ENCODE results near the gene DUSP1. TPM values are rescaled to one million over a fixed set of nuclear protein-coding genes. Genes with fewer than 3 reads are reported as not detected.
"Not testable (repeated sequence)": the region's sequence is repeated elsewhere in the genome, so short reads cannot be mapped to it uniquely, and the experiment has no call there.

Gene DUSP1
- total RNA-seq, 1 experiment from 2014 or later = 21.2 TPM

DNA sequence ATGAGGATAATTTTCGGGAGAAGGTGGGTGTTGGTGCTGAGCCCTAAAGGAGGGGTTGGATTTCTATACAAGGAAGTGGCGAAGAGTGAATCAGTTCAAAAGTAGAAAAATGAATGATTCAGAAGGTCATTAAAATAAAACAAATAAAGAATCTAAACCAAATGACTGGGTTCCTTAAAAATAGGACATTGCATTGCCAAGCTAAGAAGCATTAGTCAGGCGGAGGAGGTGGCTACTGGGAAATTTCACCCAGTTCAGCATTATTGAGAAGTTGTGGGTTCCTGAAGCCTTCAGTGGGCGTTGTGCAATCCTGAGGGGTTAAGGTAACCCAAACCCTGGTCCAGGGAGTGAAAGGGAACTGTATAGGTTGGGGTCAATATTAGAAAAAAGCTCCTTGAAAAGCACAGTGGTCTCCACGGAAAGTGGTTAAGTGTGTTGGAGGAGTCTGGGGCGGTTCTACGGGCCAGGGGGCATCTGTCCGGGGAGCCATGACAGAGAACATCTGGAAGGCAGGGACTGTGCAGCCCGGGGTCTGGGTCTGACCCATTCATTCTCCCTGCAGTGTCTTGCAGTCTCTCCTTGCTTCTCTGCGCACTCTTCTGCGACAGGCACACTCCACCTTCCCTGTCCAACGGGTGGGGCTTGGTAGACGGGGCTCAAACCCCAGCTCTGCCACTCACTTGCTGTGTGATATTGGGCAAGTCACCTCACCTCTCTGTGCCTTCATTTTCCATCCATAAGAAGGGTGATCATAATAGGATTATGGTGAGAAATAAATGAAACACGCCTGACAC, 27.6 kb upstream of the DUSP1 start:
- peak; percentile 94 for DNase-seq (ENCODE audit: low read depth)

DNA sequence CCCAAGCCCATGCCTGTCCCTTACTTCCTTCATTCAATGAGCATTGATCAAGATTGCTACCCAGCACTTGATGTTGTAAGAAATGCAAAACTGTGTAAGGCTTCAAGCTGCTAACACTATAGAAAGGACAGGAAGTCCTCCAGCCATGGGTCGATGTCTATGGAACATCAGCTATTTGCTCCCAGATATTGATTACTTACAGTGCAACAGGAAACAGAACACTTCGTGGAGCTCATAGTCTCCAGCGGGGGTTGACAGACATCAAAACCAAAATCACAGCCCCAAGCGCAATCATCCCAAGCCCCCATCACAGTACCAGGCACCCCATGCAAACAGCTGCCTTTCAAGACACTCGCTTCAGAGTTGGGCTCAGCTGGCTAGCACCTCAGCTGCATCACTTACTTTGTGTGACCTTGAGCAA, 26.8 kb upstream of the DUSP1 start:
- DNase-seq (ENCODE audit: low read depth) = no peak

DNA sequence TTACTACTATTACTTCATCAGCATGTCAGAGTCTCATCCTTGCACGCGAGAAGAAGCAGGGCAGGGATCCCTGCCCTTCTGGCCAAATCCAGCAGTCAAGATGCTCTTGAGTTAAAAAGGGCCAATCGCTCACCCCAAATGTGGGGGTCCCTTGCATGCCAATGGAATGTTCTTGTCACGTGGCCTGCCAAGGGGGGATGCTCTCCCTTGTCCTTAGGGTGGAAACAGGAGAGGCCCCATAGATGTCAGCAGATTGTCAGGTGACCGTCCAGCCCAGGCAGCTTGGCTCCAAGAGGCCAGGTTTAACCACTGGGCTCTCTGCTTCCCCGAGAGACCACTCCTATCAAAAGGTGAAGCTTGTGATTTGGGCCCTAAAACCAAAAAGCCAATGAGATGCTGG, 25.3 kb upstream of the DUSP1 start:
- no peak for DNase-seq (ENCODE audit: low read depth)

DNA sequence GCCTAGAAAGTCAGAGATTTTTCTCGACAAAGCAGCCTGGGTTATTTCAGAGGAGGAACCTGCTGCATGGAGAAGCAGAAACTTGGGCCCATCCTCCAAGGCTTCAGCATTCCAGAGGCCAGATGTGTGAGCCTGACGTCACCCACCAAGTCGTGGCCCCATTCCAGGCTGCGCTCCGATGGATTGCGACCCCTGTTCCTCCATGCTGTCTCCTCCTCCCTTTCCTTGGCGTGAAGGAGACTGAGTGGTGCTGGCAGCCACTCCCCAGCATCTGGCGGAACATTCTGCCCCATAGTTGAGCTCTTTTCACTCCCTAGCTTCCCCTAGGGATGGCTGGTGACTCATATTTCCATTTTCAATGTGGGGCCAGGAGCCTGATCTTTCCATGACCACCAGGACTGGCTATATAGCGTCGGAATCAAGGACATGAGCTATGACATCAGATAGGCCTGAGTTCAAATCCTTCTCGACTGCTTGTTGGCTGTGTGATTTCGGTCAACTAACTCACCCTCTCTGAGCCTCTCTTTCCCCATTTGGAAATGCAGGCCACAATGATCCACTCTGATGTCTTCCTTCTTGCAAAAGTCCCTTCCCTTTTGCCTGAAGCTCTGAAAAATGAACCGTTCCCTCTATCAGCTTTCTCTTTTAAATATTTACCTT, 24.5 kb upstream of the DUSP1 start:
- DNase-seq (ENCODE audit: low read depth) = peak; percentile 88

DNA sequence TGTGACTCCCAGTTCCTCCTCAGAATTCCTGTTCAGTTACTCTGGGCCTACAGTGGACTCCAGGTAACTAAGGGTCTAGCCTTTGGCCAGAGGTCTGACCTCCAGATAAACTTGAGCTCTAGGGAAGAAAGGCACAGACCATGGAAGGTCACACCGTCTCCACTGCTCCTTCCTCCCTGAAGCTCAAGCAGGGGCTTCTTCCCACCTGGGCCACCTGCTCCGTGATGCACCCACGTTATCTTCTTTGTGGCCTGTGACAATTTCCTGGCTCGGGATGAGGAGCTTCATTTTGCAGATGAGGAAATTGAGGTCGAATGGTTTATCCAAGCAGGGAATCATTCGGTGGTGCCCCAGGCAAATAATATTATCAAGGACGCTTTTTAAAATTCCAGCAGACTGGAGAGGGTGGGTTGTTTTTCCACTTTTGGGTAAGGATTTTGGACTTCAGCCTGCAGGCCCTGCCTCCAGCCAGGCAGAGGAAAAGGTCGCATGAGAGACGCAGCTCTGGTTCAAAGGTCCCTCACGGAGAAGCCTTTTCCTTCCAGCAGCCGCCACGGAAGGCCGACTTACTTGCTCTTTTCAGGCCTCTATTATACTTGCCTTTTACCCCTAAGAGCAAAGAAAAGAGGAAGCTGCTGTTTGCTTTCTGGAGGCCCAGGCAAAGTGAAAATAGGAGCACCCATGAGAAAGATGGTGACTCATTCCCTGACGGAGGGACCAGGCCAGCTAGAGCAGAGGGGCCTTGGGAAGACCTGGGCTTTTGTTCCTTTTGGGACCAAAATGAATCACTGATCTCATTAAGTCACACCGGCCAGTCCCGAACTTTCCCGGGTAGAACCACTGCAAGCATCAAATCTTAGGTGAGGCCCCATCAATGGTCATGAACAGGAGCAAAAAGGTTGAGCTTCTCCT, 22.8 kb upstream of the DUSP1 start:
- DNase-seq (ENCODE audit: low read depth) = peak; percentile 67

DNA sequence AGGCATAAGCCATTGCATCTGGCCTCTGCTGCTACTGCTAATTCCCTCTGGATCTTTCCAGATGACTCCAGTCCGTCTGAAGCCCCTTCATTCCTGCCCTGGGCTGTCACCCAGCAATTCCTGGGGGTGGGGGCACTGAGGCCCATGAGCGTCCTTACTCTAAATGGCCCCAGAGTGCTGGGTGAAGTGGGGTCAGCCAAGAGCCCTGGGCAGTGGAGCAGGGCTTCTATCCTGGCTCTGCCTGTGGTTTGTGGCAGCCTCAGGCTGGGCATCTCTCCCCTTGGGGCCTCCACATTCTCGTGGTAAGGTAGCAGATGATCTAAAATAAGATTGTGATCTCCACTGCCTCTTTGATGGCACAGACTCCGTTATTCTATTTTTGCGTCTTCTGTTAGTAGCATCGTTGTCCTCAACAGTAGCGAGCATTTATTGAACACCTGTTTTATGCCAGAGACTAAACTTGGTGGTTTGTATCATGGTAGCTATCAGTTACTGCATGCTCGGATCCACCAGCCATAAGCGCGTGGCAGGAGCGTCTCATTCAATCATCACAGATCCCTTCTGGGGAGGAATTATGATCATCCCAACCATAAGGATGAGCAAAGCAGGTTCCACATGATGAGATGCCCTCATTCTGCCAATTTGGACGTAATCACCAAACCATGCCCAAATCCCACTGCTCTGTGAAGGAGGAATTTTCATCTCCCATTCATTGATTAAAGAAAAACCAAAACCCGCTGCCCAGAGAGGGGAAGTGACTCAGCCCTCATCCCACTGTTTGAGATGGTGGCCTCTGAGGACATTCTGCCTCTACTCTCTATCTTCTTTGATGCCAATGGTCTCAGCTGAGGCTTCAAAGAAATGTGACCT, 21.9 kb upstream of the DUSP1 start:
- no peak for DNase-seq (ENCODE audit: low read depth)

DNA sequence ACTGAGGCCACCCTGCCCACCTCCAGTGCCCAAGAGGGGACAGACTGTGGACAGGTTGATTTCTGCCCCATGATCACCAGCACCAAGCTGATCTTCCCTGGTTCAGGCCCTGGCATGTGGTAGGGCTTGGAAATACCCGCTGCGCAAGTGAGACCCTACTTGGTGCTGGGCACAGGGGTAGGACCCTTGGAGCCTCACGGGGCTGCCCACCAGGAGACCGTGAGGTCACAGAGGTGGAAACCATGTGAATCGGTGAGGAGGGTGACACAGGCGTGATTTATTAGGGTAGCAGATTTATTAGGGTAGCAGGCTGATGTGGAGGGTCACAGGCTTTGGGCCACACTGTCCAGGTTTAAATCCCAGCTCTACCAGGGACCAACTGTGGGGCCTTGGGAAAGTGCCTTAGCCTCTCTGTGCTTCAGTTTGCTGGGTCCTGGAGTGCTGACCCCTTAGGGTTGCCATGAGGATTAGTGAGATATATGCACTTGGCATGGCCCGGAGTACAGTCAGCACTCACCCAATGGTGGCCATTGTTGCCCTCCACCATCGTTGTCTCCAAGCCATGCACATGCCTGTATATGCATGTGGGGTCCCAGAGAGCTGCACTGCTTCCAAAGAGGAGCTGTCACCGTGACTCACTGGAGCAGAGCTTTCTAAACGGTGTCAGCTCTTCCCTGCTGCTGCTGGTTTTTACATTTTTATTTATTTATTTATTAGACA, 20.9 kb upstream of the DUSP1 start:
- no peak for DNase-seq (ENCODE audit: low read depth)

DNA sequence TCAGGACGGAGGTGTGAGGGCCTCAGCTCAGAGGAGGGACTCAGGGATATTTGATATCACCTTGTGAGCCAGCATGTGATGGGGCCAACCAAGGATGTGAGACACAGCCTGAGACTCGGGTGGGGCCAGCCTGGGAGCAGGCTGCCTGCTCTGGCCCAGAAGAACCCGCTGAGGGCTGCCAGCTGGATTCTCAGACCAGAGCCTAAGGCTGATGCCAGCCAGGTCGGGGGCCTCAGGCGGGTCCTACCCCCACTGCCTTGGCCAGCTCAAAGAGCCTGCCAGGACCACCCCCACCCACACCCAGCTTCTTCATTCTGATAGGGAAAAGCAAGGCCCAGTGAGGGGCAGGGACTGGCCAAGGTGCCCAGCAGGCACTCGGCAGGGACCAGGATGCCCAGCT, 20.3 kb upstream of the DUSP1 start:
- no peak for DNase-seq (ENCODE audit: low read depth)

DNA sequence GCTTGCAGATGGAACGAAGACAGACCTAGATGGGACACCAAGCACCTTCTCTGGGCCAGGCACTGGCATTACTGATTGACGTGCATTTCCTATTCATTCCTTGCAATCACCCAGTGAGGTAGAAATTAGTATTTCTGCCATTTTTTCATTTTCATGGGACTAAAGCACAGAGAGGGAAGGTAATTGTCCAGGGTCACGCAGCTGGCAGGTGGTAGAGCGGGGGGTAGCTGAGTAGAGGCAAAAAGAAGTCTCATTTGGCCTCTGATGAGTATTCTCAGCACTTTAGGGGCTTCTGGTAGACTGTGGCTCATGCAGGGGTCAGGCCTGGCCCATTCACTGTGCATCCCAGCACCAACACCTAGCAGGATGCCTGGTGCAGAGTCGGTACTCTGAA, 19.5 kb upstream of the DUSP1 start:
- DNase-seq (ENCODE audit: low read depth) = no peak

DNA sequence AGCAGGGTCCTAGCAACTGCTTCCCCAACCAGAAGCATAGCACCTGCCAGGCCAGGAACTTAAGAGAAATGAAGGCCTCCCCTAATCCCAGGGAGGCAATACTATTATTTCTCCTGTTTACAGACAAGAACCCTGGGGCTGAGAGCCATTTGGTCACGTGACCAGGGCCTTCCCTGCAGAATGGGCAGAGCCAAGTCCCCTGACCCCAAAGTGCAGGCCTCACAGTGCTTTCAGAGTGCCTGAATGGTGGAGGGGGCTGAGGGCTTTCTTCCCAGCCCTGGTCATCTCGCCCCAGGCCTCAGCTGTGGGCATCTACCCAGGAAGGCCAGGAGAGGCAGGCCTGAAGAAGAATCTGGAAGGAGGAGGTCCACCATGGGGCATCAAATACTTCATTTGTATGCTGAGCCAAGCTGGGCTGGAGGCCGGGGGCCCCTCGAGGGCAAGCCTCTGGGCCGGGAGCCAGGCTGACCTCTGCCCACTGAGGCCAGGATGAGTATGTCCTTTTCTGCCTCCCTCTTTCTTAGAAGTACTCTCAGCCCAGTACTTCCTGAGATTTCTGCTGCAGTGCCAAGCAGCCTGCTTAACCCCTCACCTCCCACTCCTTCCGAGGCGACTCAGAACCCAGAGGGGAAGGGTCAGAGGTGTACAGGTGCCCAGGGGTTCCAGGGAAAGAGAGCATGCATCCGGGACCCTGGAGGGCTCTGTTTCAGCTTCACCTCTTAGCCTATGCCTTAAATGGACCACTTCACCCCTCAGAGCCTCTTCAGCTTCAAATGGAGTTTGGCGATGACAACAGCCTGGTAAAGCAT, 18.9 kb upstream of the DUSP1 start:
- DNase-seq (ENCODE audit: low read depth) = no peak

DNA sequence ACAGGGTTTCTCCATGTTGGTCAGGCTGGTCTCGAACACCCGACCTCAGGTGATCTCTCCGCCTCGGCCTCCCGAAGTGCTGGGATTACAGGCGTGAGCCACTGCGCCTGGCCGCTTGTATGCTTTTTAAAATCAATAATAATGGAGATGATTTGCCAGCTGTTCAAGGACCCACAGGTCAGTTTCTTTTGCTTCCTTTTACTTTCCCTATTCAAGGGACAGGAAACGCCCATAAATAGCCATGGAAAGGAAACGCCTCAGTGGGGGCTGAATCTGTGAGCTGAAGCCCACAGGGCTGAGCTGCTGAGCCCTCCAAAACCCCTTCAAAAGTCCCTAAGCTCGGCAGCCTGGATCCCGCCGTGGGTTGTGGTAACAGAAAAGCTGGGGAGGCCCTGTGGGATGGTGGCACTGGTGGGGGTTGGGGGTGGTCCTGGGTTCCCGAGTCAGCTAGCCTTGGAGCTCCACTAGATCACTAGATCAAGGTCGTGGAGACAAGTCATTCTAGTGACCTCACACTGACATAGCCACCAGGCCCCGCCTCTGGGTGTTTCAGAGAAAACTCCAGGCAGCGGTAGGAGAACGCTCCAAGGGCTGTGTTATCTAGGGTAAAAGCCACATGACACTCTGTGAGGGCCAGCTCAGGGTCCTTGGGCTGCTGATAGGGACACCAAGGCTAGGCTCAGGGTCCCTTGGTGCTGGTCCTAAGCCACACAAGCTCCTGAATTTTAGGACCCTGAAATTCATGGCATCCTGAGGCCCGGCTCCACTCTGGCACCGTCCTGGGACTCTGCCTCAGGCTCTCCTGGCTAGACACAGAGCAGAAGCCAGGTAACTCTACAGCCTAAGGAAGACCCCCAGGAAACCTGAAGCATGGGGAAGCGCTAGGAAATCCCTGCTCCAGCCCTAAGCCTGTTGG, 18.0 kb upstream of the DUSP1 start:
- no peak for DNase-seq (ENCODE audit: low read depth)

DNA sequence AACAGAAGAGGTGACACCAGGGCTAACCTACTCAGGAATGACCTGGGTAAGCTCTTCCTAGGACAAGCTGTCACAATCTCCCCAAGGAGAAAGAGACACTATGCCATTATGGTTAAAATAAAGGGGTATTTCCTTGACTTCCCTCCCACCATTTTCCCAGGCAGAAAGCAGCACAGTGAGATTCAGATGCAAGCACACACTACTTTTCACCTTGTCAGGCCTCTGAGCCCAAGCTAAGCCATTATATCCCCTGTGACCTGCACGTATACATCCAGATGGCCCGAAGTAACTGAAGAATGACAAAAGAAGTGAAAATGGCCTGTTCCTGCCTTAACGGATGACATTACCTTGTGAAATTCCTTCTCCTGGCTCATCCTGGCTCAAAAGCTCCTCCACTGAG, 16.5 kb upstream of the DUSP1 start:
- not testable (repeated sequence) for DNase-seq (ENCODE audit: low read depth)

DNA sequence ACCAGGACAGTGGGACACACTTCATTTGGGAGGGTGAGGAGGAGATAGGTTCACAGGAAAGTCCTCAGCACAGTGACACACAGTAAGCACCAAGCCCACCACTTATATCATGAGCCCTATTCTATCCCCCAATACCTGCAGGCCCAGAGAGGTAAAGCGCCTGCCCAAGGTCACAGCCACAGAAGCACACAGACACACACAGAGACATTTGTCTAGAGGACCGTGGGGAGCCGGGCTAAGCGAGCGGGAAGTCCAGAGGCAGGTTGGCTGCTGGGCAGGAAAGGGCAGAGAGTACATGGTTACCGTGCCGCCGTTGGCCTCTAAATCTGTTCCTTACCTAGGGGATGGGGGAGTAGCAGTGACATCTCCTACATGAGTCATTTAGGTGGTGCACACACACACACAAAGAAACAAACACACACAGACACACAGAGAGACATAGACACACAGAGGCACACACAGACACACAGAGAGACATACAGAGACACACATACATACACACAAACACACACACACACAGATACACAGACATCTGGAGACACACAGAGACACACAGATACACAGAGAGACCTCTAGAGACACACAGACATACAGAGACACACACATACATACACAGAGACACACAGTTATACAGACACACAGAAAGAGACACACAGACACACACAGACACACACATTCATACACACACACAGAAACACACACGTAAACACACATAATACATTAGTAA, 15.9 kb upstream of the DUSP1 start:
- no peak for DNase-seq (ENCODE audit: low read depth)

DNA sequence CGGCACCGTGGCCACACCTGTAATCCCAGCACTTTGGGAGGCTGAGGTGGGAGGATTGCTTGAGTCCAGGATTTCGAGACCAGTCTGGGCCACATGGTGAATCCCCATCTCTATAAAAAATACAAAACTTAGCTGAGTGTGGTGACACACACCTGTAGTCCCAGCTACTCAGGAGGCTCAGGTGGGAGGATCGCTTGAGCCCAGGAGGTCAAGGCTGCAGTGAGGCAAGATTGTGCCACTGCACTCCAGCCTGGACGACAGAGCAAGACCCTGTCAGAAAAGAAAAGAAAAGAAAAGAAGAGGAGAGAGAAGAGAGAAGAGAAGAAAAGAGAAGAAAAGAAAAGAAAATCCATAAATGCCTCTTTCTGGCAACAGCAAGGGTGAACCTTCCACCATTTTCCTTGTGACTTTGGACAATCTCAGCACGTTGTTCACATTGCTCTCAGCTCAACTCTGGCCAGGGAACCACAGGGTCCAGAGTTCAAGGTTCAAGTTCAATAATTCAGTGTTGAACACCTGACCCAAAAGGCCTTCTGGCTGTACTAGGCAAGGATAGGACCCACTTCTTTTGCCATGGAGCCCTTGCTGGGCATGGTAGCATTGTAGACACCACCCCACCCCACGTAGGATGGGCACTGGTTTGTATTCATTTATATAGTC, 14.6 kb upstream of the DUSP1 start:
- DNase-seq (ENCODE audit: low read depth) = no peak

DNA sequence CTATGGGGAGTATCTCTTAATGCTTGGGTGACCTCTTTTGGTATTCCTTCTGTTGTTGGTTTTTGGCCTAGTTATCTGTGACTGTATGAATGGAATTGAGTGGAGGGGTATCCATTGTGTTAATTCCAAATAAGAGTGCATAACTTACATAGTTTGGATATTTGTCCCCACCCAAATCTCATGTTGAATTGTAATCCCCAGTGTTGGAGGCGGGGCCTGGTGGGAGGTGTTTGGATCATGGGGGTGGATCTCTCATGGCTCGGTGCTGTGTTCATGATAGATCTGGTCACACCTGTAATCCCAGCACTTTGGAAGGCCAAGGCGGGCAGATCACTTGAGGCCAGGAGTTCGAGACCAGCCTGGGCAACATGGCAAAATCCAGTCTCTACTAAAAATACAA, 13.2 kb upstream of the DUSP1 start:
- DNase-seq (ENCODE audit: low read depth) = not testable (repeated sequence)

DNA sequence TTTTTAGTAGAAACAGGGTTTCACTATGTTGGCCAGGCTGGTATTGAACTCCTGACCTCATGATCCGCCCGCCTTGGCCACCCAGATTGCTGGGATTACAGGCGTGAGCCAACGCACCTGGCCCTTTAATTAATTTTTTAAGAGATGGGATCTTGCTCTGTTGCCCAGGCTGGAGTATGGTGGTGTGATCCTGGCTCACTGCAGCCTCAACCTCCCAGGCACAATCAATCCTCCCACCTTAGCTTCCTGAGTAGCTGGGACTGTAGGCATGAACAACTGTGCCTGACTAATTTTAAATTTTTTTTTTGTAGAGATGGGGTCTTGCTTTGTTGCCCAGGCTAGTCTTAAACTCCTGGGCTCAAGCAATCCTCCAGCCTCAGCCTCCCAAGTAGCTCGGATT, 12.3 kb upstream of the DUSP1 start:
- DNase-seq (ENCODE audit: low read depth) = not testable (repeated sequence)
